HEK293 (cell line): ENCODE data around the gene CREB5.

Source experiments
- KLF9 ChIP-seq: fragments of 450-650 bp; formaldehyde crosslinking; IDR thresholded peaks from 2 replicates; pipeline ENCODE4 v1.5.1; 2016; ENCODE audit warnings: missing biosample characterization, missing genetic modification characterization, low read depth
- PRDM10 ChIP-seq: fragments of 450-650 bp; formaldehyde crosslinking; IDR thresholded peaks from 2 replicates; pipeline ENCODE4 v1.5.1; 2016; ENCODE audit warnings: missing biosample characterization, missing genetic modification characterization
- SCRT1 ChIP-seq: fragments of 450-650 bp; formaldehyde crosslinking; IDR thresholded peaks from 2 replicates; pipeline ENCODE4 v1.5.1; 2016; ENCODE audit warnings: missing biosample characterization, missing genetic modification characterization, borderline replicate concordance
- SP2 ChIP-seq: fragments of 450-650 bp; formaldehyde crosslinking; IDR thresholded peaks from 2 replicates; pipeline ENCODE4 v1.5.1; 2016; ENCODE audit warnings: missing biosample characterization, missing genetic modification characterization
- ZBTB17 ChIP-seq: fragments of 450-650 bp; formaldehyde crosslinking; IDR thresholded peaks from 2 replicates; pipeline ENCODE4 v1.5.1; 2016; ENCODE audit warnings: missing biosample characterization, missing genetic modification characterization
- ZBTB20 ChIP-seq: fragments of 450-650 bp; formaldehyde crosslinking; IDR thresholded peaks from 2 replicates; pipeline ENCODE4 v1.5.1; 2016; ENCODE audit warnings: missing biosample characterization, missing genetic modification characterization
- ZBTB26 ChIP-seq: fragments of 450-650 bp; formaldehyde crosslinking; optimal IDR thresholded peaks from 2 replicates; pipeline ENCODE3; 2016; ENCODE audit warnings: missing biosample characterization, mild to moderate bottlenecking, missing genetic modification characterization
- ZBTB8A ChIP-seq: fragments of 450-650 bp; formaldehyde crosslinking; IDR thresholded peaks from 2 replicates; pipeline ENCODE4 v1.5.1; 2016; ENCODE audit warnings: missing biosample characterization, missing genetic modification characterization
- ZFHX2 ChIP-seq: fragments of 450-650 bp; formaldehyde crosslinking; conservative IDR thresholded peaks from 2 replicates; pipeline ENCODE4 v1.5.1; 2016; ENCODE audit warnings: missing biosample characterization, missing genetic modification characterization
- ZNF169 ChIP-seq: fragments of 450-650 bp; formaldehyde crosslinking; IDR thresholded peaks from 2 replicates; pipeline ENCODE4 v1.5.1; 2016; ENCODE audit warnings: missing biosample characterization, missing genetic modification characterization
- ZNF274 ChIP-seq, 2 experiments: fragments of 200-500 bp in 1 of 2; fragments of 450-650 bp in 1 of 2; sonication (Bioruptor generic) in 1 of 2; formaldehyde crosslinking in 1 of 2; IDR thresholded peaks; 2 replicates each; pipeline versions ENCODE4 v1.5.1 to v1.6.1; 2014 to 2016; ENCODE audit warnings: borderline replicate concordance in 1 of 2, inconsistent platforms in 1 of 2, low read length in 1 of 2, missing biosample characterization in 1 of 2, missing genetic modification characterization in 1 of 2
- ZNF350 ChIP-seq: fragments of 450-650 bp; formaldehyde crosslinking; IDR thresholded peaks from 2 replicates; pipeline ENCODE4 v1.5.0; 2017; ENCODE audit warnings: missing biosample characterization, mild to moderate bottlenecking, missing genetic modification characterization
- ZNF391 ChIP-seq: fragments of 450-650 bp; formaldehyde crosslinking; IDR thresholded peaks from 2 replicates; pipeline ENCODE4 v1.5.1; 2016; ENCODE audit warnings: low read depth, missing biosample characterization, missing genetic modification characterization, borderline replicate concordance
- ZNF549 ChIP-seq: fragments of 450-650 bp; IDR thresholded peaks from 2 replicates; pipeline ENCODE4 v1.5.1; 2018; ENCODE audit warnings: missing biosample characterization, missing genetic modification characterization, mild to moderate bottlenecking, inconsistent platforms, moderate library complexity
- ZNF623 ChIP-seq: fragments of 450-650 bp; formaldehyde crosslinking; IDR thresholded peaks from 2 replicates; pipeline ENCODE4 v1.5.1; 2016; ENCODE audit warnings: missing biosample characterization, missing genetic modification characterization
- ZNF785 ChIP-seq: fragments of 450-650 bp; formaldehyde crosslinking; IDR thresholded peaks from 2 replicates; pipeline ENCODE4 v1.5.1; 2016; ENCODE audit warnings: missing biosample characterization, missing genetic modification characterization
- TF ChIP-seq, protein P1 (sequence below): fragments of 450-650 bp; formaldehyde crosslinking; IDR thresholded peaks from 2 replicates; pipeline ENCODE4 v1.5.1; 2016; ENCODE audit warnings: missing biosample characterization, missing genetic modification characterization
- TF ChIP-seq, protein P2 (sequence below): fragments of 450-650 bp; formaldehyde crosslinking; IDR thresholded peaks from 2 replicates; pipeline ENCODE4 v1.5.1; 2016; ENCODE audit warnings: missing biosample characterization, missing genetic modification characterization
- TF ChIP-seq, protein P3 (sequence below): fragments of 450-650 bp; formaldehyde crosslinking; IDR thresholded peaks from 2 replicates; pipeline ENCODE4 v1.5.1; 2016; ENCODE audit warnings: missing biosample characterization, missing genetic modification characterization, borderline replicate concordance
- TF ChIP-seq, protein P4 (sequence below): fragments of 450-650 bp; formaldehyde crosslinking; IDR thresholded peaks from 2 replicates; pipeline ENCODE4 v1.5.0; 2017; ENCODE audit warnings: missing biosample characterization, missing genetic modification characterization, borderline replicate concordance

Gene CREB5

GRCh38 chr7:28408960-28409715 is 3.2 kb upstream of the CREB5 start (continued):
- TF ChIP-seq, protein P1, sequence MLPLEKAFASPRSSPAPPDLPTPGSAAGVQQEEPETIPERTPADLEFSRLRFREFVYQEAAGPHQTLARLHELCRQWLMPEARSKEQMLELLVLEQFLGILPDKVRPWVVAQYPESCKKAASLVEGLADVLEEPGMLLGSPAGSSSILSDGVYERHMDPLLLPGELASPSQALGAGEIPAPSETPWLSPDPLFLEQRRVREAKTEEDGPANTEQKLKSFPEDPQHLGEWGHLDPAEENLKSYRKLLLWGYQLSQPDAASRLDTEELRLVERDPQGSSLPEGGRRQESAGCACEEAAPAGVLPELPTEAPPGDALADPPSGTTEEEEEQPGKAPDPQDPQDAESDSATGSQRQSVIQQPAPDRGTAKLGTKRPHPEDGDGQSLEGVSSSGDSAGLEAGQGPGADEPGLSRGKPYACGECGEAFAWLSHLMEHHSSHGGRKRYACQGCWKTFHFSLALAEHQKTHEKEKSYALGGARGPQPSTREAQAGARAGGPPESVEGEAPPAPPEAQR (tag by site-specific recombination), result no peak
- peak; percentile 26 for TF ChIP-seq SP2 (tag by site-specific recombination)
- peak; percentile 86 for TF ChIP-seq ZFHX2 (tag by site-specific recombination)
- TF ChIP-seq ZBTB20 (tag by site-specific recombination), result no peak
- TF ChIP-seq ZNF549, result no peak
- no peak for TF ChIP-seq ZBTB26 (tag by site-specific recombination)
- no peak for TF ChIP-seq ZNF785
- TF ChIP-seq ZNF391 (tag by site-specific recombination), result no peak
- no peak for TF ChIP-seq ZNF169
- no peak for TF ChIP-seq ZNF350
- no peak for TF ChIP-seq SCRT1 (tag by site-specific recombination)
- TF ChIP-seq, protein P2, sequence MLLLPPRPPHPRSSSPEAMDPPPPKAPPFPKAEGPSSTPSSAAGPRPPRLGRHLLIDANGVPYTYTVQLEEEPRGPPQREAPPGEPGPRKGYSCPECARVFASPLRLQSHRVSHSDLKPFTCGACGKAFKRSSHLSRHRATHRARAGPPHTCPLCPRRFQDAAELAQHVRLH (tag by site-specific recombination), result no peak
- TF ChIP-seq, protein P3, sequence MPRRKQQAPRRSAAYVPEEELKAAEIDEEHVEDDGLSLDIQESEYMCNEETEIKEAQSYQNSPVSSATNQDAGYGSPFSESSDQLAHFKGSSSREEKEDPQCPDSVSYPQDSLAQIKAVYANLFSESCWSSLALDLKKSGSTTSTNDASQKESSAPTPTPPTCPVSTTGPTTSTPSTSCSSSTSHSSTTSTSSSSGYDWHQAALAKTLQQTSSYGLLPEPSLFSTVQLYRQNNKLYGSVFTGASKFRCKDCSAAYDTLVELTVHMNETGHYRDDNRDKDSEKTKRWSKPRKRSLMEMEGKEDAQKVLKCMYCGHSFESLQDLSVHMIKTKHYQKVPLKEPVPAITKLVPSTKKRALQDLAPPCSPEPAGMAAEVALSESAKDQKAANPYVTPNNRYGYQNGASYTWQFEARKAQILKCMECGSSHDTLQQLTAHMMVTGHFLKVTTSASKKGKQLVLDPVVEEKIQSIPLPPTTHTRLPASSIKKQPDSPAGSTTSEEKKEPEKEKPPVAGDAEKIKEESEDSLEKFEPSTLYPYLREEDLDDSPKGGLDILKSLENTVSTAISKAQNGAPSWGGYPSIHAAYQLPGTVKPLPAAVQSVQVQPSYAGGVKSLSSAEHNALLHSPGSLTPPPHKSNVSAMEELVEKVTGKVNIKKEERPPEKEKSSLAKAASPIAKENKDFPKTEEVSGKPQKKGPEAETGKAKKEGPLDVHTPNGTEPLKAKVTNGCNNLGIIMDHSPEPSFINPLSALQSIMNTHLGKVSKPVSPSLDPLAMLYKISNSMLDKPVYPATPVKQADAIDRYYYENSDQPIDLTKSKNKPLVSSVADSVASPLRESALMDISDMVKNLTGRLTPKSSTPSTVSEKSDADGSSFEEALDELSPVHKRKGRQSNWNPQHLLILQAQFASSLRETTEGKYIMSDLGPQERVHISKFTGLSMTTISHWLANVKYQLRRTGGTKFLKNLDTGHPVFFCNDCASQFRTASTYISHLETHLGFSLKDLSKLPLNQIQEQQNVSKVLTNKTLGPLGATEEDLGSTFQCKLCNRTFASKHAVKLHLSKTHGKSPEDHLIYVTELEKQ, result no peak
- TF ChIP-seq ZBTB8A (tag by site-specific recombination), result no peak
- TF ChIP-seq KLF9 (tag by site-specific recombination), result 0 out of 2 replicates have a peak, but pooled peaks have one; percentile 7
- peak; percentile 76 for TF ChIP-seq PRDM10
- no peak for TF ChIP-seq ZNF274 (IDR thresholded peaks at IDR 0.05; ENCODE audit: low read length)
- no peak for TF ChIP-seq ZNF274 (tag by site-specific recombination; IDR thresholded peaks at IDR 0.05; ENCODE audit: borderline replicate concordance)
- TF ChIP-seq, protein P4, sequence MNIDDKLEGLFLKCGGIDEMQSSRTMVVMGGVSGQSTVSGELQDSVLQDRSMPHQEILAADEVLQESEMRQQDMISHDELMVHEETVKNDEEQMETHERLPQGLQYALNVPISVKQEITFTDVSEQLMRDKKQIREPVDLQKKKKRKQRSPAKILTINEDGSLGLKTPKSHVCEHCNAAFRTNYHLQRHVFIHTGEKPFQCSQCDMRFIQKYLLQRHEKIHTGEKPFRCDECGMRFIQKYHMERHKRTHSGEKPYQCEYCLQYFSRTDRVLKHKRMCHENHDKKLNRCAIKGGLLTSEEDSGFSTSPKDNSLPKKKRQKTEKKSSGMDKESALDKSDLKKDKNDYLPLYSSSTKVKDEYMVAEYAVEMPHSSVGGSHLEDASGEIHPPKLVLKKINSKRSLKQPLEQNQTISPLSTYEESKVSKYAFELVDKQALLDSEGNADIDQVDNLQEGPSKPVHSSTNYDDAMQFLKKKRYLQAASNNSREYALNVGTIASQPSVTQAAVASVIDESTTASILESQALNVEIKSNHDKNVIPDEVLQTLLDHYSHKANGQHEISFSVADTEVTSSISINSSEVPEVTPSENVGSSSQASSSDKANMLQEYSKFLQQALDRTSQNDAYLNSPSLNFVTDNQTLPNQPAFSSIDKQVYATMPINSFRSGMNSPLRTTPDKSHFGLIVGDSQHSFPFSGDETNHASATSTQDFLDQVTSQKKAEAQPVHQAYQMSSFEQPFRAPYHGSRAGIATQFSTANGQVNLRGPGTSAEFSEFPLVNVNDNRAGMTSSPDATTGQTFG (tag by site-specific recombination), result no peak
- TF ChIP-seq ZBTB17 (tag by site-specific recombination), result 0 out of 2 replicates have a peak, but pooled peaks have one; percentile 16
- no peak for TF ChIP-seq ZNF623 (tag by site-specific recombination)
